Liver (tissue), 9 donors: Measurements from ENCODE around the gene SCEL. TPM values are rescaled to one million over a fixed set of nuclear protein-coding genes. Genes with fewer than 3 reads are reported as not detected.

ENCODE experiments used
- DNase-seq: peaks from one replicate; pipeline ENCODE4 v3.0.0-alpha.2; 2017; ENCODE audit warnings: low spot score
- H3K27ac ChIP-seq, 2 donors: one replicate each; pipeline ENCODE4 v1.7.0; 2013; ENCODE audit warnings: inconsistent platforms in 2 of 2, low read length in 2 of 2, control low read depth in 1 of 2, low read depth in 1 of 2, mild to moderate bottlenecking in 1 of 2
- H3K27me3 ChIP-seq, 4 donors: one replicate each; pipeline versions ENCODE4 v1.6.1 to v1.7.0; 2013; ENCODE audit warnings: low read length in 3 of 4, inconsistent platforms in 1 of 4, mild to moderate bottlenecking in 1 of 4, moderate library complexity in 1 of 4; ENCODE audit not compliant: control insufficient read depth in 4 of 4, insufficient read depth in 4 of 4
- H3K36me3 ChIP-seq, 4 donors: one replicate each; pipeline versions ENCODE4 v1.6.1 to v1.7.0; 2013; ENCODE audit warnings: low read length in 3 of 4, mild to moderate bottlenecking in 3 of 4, low read depth in 1 of 4, moderate library complexity in 1 of 4; ENCODE audit not compliant: control insufficient read depth in 4 of 4, insufficient read depth in 3 of 4
- H3K4me1 ChIP-seq, 4 donors: one replicate each; pipeline versions ENCODE4 v1.6.1 to v1.7.0; 2013; ENCODE audit warnings: low read length in 3 of 4, mild to moderate bottlenecking in 3 of 4, moderate library complexity in 1 of 4; ENCODE audit not compliant: control insufficient read depth in 4 of 4, insufficient read depth in 4 of 4
- H3K4me3 ChIP-seq, 3 donors: one replicate each; pipeline versions ENCODE4 v1.6.1 to v1.7.0; 2013; ENCODE audit warnings: low read length in 3 of 3, control low read depth in 1 of 3, low read depth in 1 of 3, mild to moderate bottlenecking in 1 of 3
- H3K9ac ChIP-seq, 2 donors: one replicate each; pipeline ENCODE4 v1.7.0; 2013; ENCODE audit warnings: low read length in 2 of 2, mild to moderate bottlenecking in 2 of 2, moderate library complexity in 2 of 2, control low read depth in 1 of 2, low read depth in 1 of 2
- H3K9me3 ChIP-seq, 4 donors: one replicate each; pipeline versions ENCODE4 v1.6.1 to v1.7.0; 2013; ENCODE audit warnings: low read length in 3 of 4; ENCODE audit not compliant: control insufficient read depth in 4 of 4
- ATF3 ChIP-seq: IDR thresholded peaks from 2 replicates; pipeline ENCODE4 v1.6.1; 2016; ENCODE audit warnings: antibody characterized with exemption
- CTCF ChIP-seq: fragments of 150-350 bp; IDR thresholded peaks from 2 replicates; pipeline ENCODE4 v1.5.1; 2017; ENCODE audit warnings: improper control_type of control experiment, low read depth, low read length; ENCODE audit not compliant: missing input control
- FOXA1 ChIP-seq: IDR thresholded peaks from 2 replicates; pipeline ENCODE4 v1.6.1; 2016; ENCODE audit warnings: antibody characterized with exemption
- FOXA2 ChIP-seq: IDR thresholded peaks from 2 replicates; pipeline ENCODE4 v1.6.1; 2016; ENCODE audit warnings: antibody characterized with exemption
- GABPA ChIP-seq, 2 donors: IDR thresholded peaks in 1 of 2; conservative IDR thresholded peaks in 1 of 2; 2 replicates each; pipeline ENCODE4 v1.6.1; 2016; ENCODE audit warnings: antibody characterized with exemption in 2 of 2, mild to moderate bottlenecking in 1 of 2, moderate library complexity in 1 of 2
- HNF4A ChIP-seq, 2 donors: conservative IDR thresholded peaks; 2 replicates each; pipeline ENCODE4 v1.6.1; 2016; ENCODE audit warnings: antibody characterized with exemption in 2 of 2, mild to moderate bottlenecking in 2 of 2
- HNF4G ChIP-seq: IDR thresholded peaks from 2 replicates; pipeline ENCODE4 v1.6.1; 2016; ENCODE audit warnings: antibody characterized with exemption
- JUND ChIP-seq, 2 donors: IDR thresholded peaks; 2 replicates each; pipeline ENCODE4 v1.6.1; 2016; ENCODE audit warnings: antibody characterized with exemption in 2 of 2
- MAX ChIP-seq: IDR thresholded peaks from 2 replicates; pipeline ENCODE4 v1.6.1; 2016; ENCODE audit warnings: antibody characterized with exemption
- NR2F2 ChIP-seq: IDR thresholded peaks from 2 replicates; pipeline ENCODE4 v1.6.1; 2016; ENCODE audit warnings: antibody characterized with exemption
- RAD21 ChIP-seq, 2 donors: IDR thresholded peaks; 2 replicates each; pipeline ENCODE4 v1.6.1; 2016; ENCODE audit warnings: antibody characterized with exemption in 2 of 2, mild to moderate bottlenecking in 2 of 2
- REST ChIP-seq: IDR thresholded peaks from 2 replicates; pipeline ENCODE4 v1.6.1; 2016; ENCODE audit warnings: antibody characterized with exemption, mild to moderate bottlenecking
- RXRA ChIP-seq, 2 donors: IDR thresholded peaks; 2 replicates each; pipeline ENCODE4 v1.6.1; 2017 to 2018; ENCODE audit warnings: antibody characterized with exemption in 2 of 2, mild to moderate bottlenecking in 1 of 2
- SP1 ChIP-seq: IDR thresholded peaks from 2 replicates; pipeline ENCODE4 v1.6.1; 2018; ENCODE audit warnings: antibody characterized with exemption, mild to moderate bottlenecking
- TAF1 ChIP-seq: conservative IDR thresholded peaks from 2 replicates; pipeline ENCODE4 v1.6.1; 2016; ENCODE audit warnings: antibody characterized with exemption, mild to moderate bottlenecking
- ZBTB33 ChIP-seq: IDR thresholded peaks from 2 replicates; pipeline ENCODE4 v1.6.1; 2016; ENCODE audit warnings: antibody characterized with exemption
- WGBS: extraction: QIAGEN DNeasy Blood & Tissue Kit; methylation state at CpG from one replicate; pipeline ENCODE4 v1.1.7; 2013; 5-methylcytosine and 5-hydroxymethylcytosine counted together
- polyA plus RNA-seq, 2 donors: library from polyadenylated mRNA; stranded (reverse) in 1 of 2; unstranded in 1 of 2; fragments of 200-250 nt in 1 of 2; fragments of >200 nt in 1 of 2; fragmentation: Nextera tagmentation in 1 of 2; extraction: Ambion mirVana in 1 of 2; gene quantifications; one replicate each; pipeline versions ENCODE4 v1.2.1 to v1.2.3, GENCODE V29; 2013 to 2015
- total RNA-seq, 2 donors: library from RNA; depleted of rRNA; stranded (reverse); fragments of >200 nt; gene quantifications; one replicate each; pipeline ENCODE4 v1.2.3, GENCODE V29; 2014
- donor health status: healthy.
- donor health status: healthy.
- donor health status: healthy.
- donor health status: healthy.
- donor health status: healthy.

Gene SCEL
- total and polyA plus RNA-seq, 4 donors = 0.02 TPM; not detected in 3

GRCh38 chr13:77511552-77511951, 24.0 kb upstream of the SCEL start:
- no peak for DNase-seq
- Histone ChIP-seq H3K27ac (no peak overlapping the region), H3K36me3 (no peaks in the 10 kb centered on the region), H3K4me1 (no peaks in the 10 kb centered on the region), H3K4me3 (no peak overlapping the region), H3K9me3 (no peaks in the 10 kb centered on the region), H3K9ac (no peak overlapping the region), H3K27me3 (peaks cover 0 to 4% (median 0%) of the 10 kb centered on the region in 4 donors)
- WGBS = 59% methylated on average over 5 of the region's 5 CpGs
- no peak for TF ChIP-seq ZBTB33
- TF ChIP-seq HNF4G = no peak
- TF ChIP-seq FOXA1 = no peak
- no peak for TF ChIP-seq RXRA (IDR thresholded peaks at IDR 0.05)
- TF ChIP-seq TAF1 = no peak
- TF ChIP-seq REST = no peak
- no peak for TF ChIP-seq FOXA2
- TF ChIP-seq GABPA (IDR thresholded peaks at IDR 0.05 in 1 of 2, conservative IDR thresholded peaks at IDR 0.05 in 1 of 2) = no peak
- no peak for TF ChIP-seq SP1
- no peak for TF ChIP-seq NR2F2
- no peak for TF ChIP-seq RAD21 (IDR thresholded peaks at IDR 0.05)
- TF ChIP-seq MAX = no peak
- TF ChIP-seq JUND (IDR thresholded peaks at IDR 0.05) = no peak
- TF ChIP-seq CTCF = no peak

- DNase-seq = no peak
- Histone ChIP-seq H3K4me3 (no peak overlapping the region), H3K27me3 (peaks cover 0 to 4% (median 0%) of the 10 kb centered on the region in 4 donors), H3K9me3 (no peaks in the 10 kb centered on the region), H3K9ac (no peak overlapping the region), H3K4me1 (no peaks in the 10 kb centered on the region), H3K27ac (no peak overlapping the region), H3K36me3 (no peaks in the 10 kb centered on the region)
- 83% methylated on average over 2 of the region's 2 CpGs for whole genome bisulfite sequencing
- no peak for TF ChIP-seq HNF4A (conservative IDR thresholded peaks at IDR 0.05)
- no peak for TF ChIP-seq NR2F2
- no peak for TF ChIP-seq SP1
- TF ChIP-seq FOXA1 = no peak
- TF ChIP-seq RXRA (IDR thresholded peaks at IDR 0.05) = no peak
- TF ChIP-seq ATF3 = no peak
- TF ChIP-seq TAF1 = no peak
- no peak for TF ChIP-seq ZBTB33
- no peak for TF ChIP-seq REST
Observed at GRCh38 chr13:77513719-77514335, 21.7 kb upstream of the SCEL start.
